Thyroid gland (tissue), 4 donors: ENCODE data around the gene ABR.

Experiments
- CTCF ChIP-seq, 6 experiments: fragments of 200-600 bp in 3 of 6; fragments of 450-650 bp in 3 of 6; sonication (generic) in 3 of 6; IDR thresholded peaks; one replicate each; pipeline ENCODE4 v1.5.1; 2016 to 2019; ENCODE audit warnings: antibody characterized with exemption in 6 of 6, mild to moderate bottlenecking in 2 of 6, inconsistent platforms in 1 of 6, moderate library complexity in 1 of 6
- POLR2A ChIP-seq, 2 donors: fragments of 450-650 bp; IDR thresholded peaks; one replicate each; pipeline ENCODE4 v1.6.1; 2017; ENCODE audit warnings: antibody characterized with exemption in 2 of 2, mild to moderate bottlenecking in 2 of 2, moderate library complexity in 1 of 2

- TF ChIP-seq POLR2A (IDR thresholded peaks at IDR 0.05), result no peak
- no peak for TF ChIP-seq CTCF (IDR thresholded peaks at IDR 0.05)
These were observed 48.4 kb upstream of the ABR start for GRCh38 chr17:1227917-1228780.
